Measurements from ENCODE around the gene HSPB2. TPM values are rescaled to one million over a fixed set of nuclear protein-coding genes. Genes with fewer than 3 reads are reported as not detected.

HSPB2 gene
- total RNA-seq, 4 donors from 2014 or later: 1.3 TPM; not detected in 3

- WGBS, 2 donors (ENCODE audit: low coverage in 1 of 2): 96 to 100% methylated on average over 2 to 16 of the region's 16 CpGs
- no peak for TF ChIP-seq POLR2A (IDR thresholded peaks at IDR 0.05)
- TF ChIP-seq, protein P1, sequence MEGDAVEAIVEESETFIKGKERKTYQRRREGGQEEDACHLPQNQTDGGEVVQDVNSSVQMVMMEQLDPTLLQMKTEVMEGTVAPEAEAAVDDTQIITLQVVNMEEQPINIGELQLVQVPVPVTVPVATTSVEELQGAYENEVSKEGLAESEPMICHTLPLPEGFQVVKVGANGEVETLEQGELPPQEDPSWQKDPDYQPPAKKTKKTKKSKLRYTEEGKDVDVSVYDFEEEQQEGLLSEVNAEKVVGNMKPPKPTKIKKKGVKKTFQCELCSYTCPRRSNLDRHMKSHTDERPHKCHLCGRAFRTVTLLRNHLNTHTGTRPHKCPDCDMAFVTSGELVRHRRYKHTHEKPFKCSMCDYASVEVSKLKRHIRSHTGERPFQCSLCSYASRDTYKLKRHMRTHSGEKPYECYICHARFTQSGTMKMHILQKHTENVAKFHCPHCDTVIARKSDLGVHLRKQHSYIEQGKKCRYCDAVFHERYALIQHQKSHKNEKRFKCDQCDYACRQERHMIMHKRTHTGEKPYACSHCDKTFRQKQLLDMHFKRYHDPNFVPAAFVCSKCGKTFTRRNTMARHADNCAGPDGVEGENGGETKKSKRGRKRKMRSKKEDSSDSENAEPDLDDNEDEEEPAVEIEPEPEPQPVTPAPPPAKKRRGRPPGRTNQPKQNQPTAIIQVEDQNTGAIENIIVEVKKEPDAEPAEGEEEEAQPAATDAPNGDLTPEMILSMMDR (IDR thresholded peaks at IDR 0.05): no peak
- no peak for TF ChIP-seq POLR2AphosphoS5 (IDR thresholded peaks at IDR 0.05)
- no peak for TF ChIP-seq EP300 (IDR thresholded peaks at IDR 0.05; ENCODE audit: low read depth)
- H3K4me1 ChIP-seq: peaks cover 12 to 42% (median 28%) of the 10 kb centered on the region in 4 donors
- H3K27ac ChIP-seq: peak overlapping the region; percentile 87 to 93 (median 90)
- H3K4me3 ChIP-seq: no peak overlapping the region
- H3K9me3 ChIP-seq: no peaks in the 10 kb centered on the region
- no peaks in the 10 kb centered on the region for H3K27me3 ChIP-seq
- in situ Hi-C loops (cut with MboI; ENCODE audit: low pct_ligation_motif_present in 1 of 4, low pct_unique_long_range_greater_than_20kb in 1 of 4, low sequenced_read_pairs in 3 of 4) (loop anchor here in 2 of 4 donors (10.0 kb wide), 2 partner anchors 51 to 59 kb away; partner anchors contain the start of genes ALG9 (in 1 of the 2), CFAP68 (in 1 of the 2) and FDXACB1 (in 1 of the 2)), intact Hi-C loops (cut with DNase I; ENCODE audit: low total_unique reads) (no loop called here)
- no peaks in the 10 kb centered on the region for H3K36me3 ChIP-seq
- no peak for DNase-seq
Observed at GRCh38 chr11:111925953-111926352, 13.4 kb downstream of the HSPB2 start.

DNA sequence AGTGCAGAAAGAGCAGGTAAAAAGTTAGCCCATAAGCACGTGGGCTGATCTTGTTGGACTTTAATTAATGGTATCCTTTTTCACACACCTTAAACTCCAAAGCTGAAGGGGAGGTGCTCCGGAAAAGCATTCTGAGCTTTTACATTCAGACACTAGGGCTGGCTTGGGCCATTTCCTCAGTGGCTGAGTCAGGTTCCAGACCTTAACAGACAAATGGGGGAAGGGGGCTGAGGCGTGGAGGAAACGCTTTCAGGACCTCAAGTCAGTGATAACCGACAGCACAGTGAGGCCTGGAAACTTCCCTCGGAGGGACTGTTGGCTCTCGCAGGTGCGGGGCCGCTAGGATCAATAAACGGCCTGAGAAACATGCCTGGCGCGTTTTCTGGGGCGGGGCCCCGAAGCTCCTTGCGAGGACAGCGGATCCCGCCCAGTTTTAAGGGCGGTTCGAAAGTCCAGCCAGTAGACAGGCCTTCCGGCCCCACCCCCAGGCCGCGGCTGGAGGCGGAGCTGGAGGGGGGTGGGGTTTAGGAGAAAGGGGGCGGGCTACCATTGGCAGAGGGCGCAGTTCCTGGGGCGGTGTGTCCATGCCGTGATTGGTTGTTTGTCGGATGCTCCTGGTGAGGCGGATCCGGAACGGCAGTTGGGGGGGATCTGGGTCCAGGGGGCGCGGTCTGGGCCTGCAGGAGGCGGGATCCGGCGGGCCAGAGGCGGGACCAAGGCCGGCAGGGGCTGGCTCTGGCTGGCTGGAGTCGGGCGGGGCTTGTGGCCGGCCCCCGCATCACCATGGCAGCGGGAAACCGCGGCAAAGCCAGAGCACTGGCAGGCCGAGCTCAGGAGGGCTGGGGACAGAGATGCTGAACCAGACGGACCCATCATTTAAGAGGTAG lies 14.2 kb downstream of the HSPB2 start:
- peak; percentile 97 for DNase-seq
- Histone ChIP-seq H3K4me3 (peak overlapping the region; percentile 13 to 47 (median 24)), H3K9me3 (no peaks in the 10 kb centered on the region), H3K4me1 (peaks cover 12 to 41% (median 28%) of the 10 kb centered on the region in 4 donors), H3K36me3 (no peaks in the 10 kb centered on the region), H3K27ac (peak overlapping the region; percentile 87 to 93 (median 90)), H3K27me3 (no peaks in the 10 kb centered on the region)
- intact Hi-C loops (cut with DNase I; ENCODE audit: low total_unique reads) (no loop called here), in situ Hi-C loops (cut with MboI; ENCODE audit: low pct_ligation_motif_present in 1 of 4, low pct_unique_long_range_greater_than_20kb in 1 of 4, low sequenced_read_pairs in 3 of 4) (loop anchor here in 2 of 4 donors (10.0 kb wide), 2 partner anchors 52 to 58 kb away; partner anchors contain the start of genes ALG9 (in 1 of the 2), CFAP68 (in 1 of the 2) and FDXACB1 (in 1 of the 2))
- TF ChIP-seq, protein P1 (IDR thresholded peaks at IDR 0.05): peak in 3 of 5 experiments; percentile 8 to 41 (median 37)
- peak; percentile 56 for TF ChIP-seq POLR2A (IDR thresholded peaks at IDR 0.05)
- peak; percentile 63 to 64 (median 64) for TF ChIP-seq POLR2AphosphoS5 (IDR thresholded peaks at IDR 0.05)
- no peak for TF ChIP-seq EP300 (IDR thresholded peaks at IDR 0.05; ENCODE audit: low read depth)
- WGBS, 2 donors (ENCODE audit: low coverage in 1 of 2): 1% methylated on average over 41 of the region's 47 CpGs; no CpG with 5 or more reads in 1 of the 2 donors

DNA sequence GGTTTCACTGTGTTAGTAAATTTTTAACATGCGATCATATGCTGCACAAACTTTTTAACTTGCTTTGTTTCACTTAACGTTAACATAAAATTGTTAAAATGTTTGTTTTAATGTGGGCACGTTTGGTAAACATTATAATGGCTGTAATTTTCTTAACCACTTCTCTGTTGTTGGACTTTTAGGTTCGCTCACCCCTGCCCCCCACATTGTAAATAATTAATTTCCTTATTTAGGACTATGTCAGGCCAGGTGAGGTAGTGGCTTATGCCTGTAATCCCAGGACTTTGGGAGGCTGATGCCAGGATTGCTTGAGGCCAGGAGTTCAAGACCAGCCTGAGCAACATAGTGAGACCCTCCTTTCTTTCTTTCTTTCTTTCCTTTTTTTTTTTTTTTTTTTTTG lies 17.9 kb downstream of the HSPB2 start:
- intact Hi-C loops (cut with DNase I; ENCODE audit: low total_unique reads): no loop called here

More for the DNA sequence above, 17.9 kb downstream of the HSPB2 start:
- in situ Hi-C loops (cut with MboI; ENCODE audit: low pct_ligation_motif_present in 1 of 4, low pct_unique_long_range_greater_than_20kb in 1 of 4, low sequenced_read_pairs in 3 of 4): loop anchor here in 1 of 4 donors (10.0 kb wide), 2 partner anchors 54 to 144 kb away; partner anchors contain the start of genes NKAPD1 and PIH1D2
- H3K4me3 ChIP-seq: no peak overlapping the region
- no peak for DNase-seq
- peaks cover 10 to 24% (median 15%) of the 10 kb centered on the region in 4 donors for H3K4me1 ChIP-seq
- no peak overlapping the region for H3K27ac ChIP-seq
- WGBS, 2 donors (ENCODE audit: low coverage in 1 of 2): 54 to 55% methylated on average over 4 of the region's 4 CpGs
- H3K27me3 ChIP-seq: no peaks in the 10 kb centered on the region
- no peaks in the 10 kb centered on the region for H3K36me3 ChIP-seq
- H3K9me3 ChIP-seq: no peaks in the 10 kb centered on the region
- TF ChIP-seq POLR2A (IDR thresholded peaks at IDR 0.05) (no peak), EP300 (IDR thresholded peaks at IDR 0.05; ENCODE audit: low read depth) (no peak), POLR2AphosphoS5 (IDR thresholded peaks at IDR 0.05) (no peak)
- TF ChIP-seq, protein P1 (IDR thresholded peaks at IDR 0.05): no peak
